H1 (cell line): ENCODE data around the gene ARHGAP23. TPM values are rescaled to one million over a fixed set of nuclear protein-coding genes. Genes with fewer than 3 reads are reported as not detected.

ENCODE experiments used
- CTCF ChIA-PET: fragments of 300-600 bp; sonication (Branson Sonifier 250); formaldehyde crosslinking; loops from one replicate; lab custom pipeline; 2021; ENCODE audit not compliant: partially characterized antibody; lab: Charles Lee
- POLR2A ChIA-PET: fragments of 300-600 bp; sonication (Branson Sonifier 250); formaldehyde crosslinking; loops from one replicate; lab custom pipeline; 2021; ENCODE audit warnings: inconsistent platforms; ENCODE audit not compliant: partially characterized antibody; lab: Charles Lee
- DNase-seq, 2 experiments: peaks; one replicate each; pipeline versions ENCODE4 v3.0.0 to v3.0.0-alpha.2; 2010 to 2022; ENCODE audit warnings: low spot score in 2 of 2, low read depth in 1 of 2, mixed read lengths in 1 of 2
- FAIRE-seq: peaks from 2 replicates; lab custom pipeline; 2011; peaks lifted over from hg19 to GRCh38; lab: Jason Lieb, UNC
- H2AFZ ChIP-seq: 2 replicates; pipeline ENCODE4 v1.8.1; 2012; ENCODE audit warnings: low read length, inconsistent platforms
- H2AK5ac ChIP-seq: 2 replicates; pipeline ENCODE4 v1.6.1; 2013; ENCODE audit warnings: low read depth, low read length
- H2BK120ac ChIP-seq: replicated peaks from 2 replicates; pipeline ENCODE3; 2013; ENCODE audit warnings: low read depth, low read length, inconsistent platforms
- H2BK12ac ChIP-seq: 2 replicates; pipeline ENCODE4 v1.6.1; 2013; ENCODE audit warnings: low read depth, low read length
- H2BK15ac ChIP-seq: 2 replicates; pipeline ENCODE4 v1.6.1; 2013; ENCODE audit warnings: low read length
- H2BK20ac ChIP-seq: 2 replicates; pipeline ENCODE4 v1.6.1; 2013; ENCODE audit warnings: low read length
- H2BK5ac ChIP-seq: 2 replicates; pipeline ENCODE4 v1.6.1; 2013; ENCODE audit warnings: low read depth, low read length
- H3K14ac ChIP-seq: 2 replicates; pipeline ENCODE4 v1.6.1; 2013; ENCODE audit warnings: inconsistent platforms; ENCODE audit not compliant: insufficient read length
- H3K18ac ChIP-seq: 2 replicates; pipeline ENCODE4 v1.6.1; 2013; ENCODE audit warnings: low read length; ENCODE audit errors: extremely low read depth
- H3K23ac ChIP-seq: 2 replicates; pipeline ENCODE4 v1.6.1; 2013; ENCODE audit warnings: inconsistent platforms; ENCODE audit not compliant: insufficient read length
- H3K23me2 ChIP-seq: 2 replicates; pipeline ENCODE4 v1.6.1; 2013; ENCODE audit warnings: low read depth, low read length
- H3K27ac ChIP-seq: 2 replicates; pipeline ENCODE4 v1.6.1; 2011; ENCODE audit warnings: low read depth, low read length, inconsistent platforms
- H3K27me3 ChIP-seq, 4 experiments: replicated peaks in 1 of 4; 1 replicate in 1 of 4; 2 replicates in 3 of 4; pipeline versions ENCODE4 v1.6.1 to v1.8.1; 2011 to 2013; ENCODE audit warnings: low read length in 3 of 4, mild to moderate bottlenecking in 3 of 4, inconsistent platforms in 2 of 4, mixed read lengths in 2 of 4, moderate library complexity in 1 of 4; ENCODE audit not compliant: control insufficient read depth in 3 of 4, insufficient read depth in 3 of 4; ENCODE audit errors: extremely low read depth in 1 of 4
- H3K36me3 ChIP-seq, 4 experiments: 2 replicates each; pipeline versions ENCODE4 v1.6.1 to v1.8.1; 2011 to 2013; ENCODE audit warnings: mild to moderate bottlenecking in 4 of 4, low read length in 3 of 4, moderate library complexity in 2 of 4, control low read depth in 1 of 4, inconsistent platforms in 1 of 4; ENCODE audit not compliant: insufficient read depth in 4 of 4, control insufficient read depth in 2 of 4
- H3K4ac ChIP-seq: replicated peaks from 2 replicates; pipeline ENCODE3; 2013; ENCODE audit warnings: low read length, low read depth, mixed read lengths, inconsistent platforms; ENCODE audit not compliant: insufficient read length
- H3K4me1 ChIP-seq, 4 experiments: replicated peaks in 1 of 4; 1 replicate in 1 of 4; 2 replicates in 3 of 4; pipeline versions ENCODE4 v1.6.1 to v1.8.1; 2011 to 2013; ENCODE audit warnings: low read length in 3 of 4, inconsistent platforms in 2 of 4, mixed read lengths in 1 of 4; ENCODE audit not compliant: insufficient read depth in 4 of 4, control insufficient read depth in 3 of 4
- H3K4me2 ChIP-seq, 2 experiments: 2 replicates each; pipeline versions ENCODE4 v1.6.1 to v1.8.1; 2011 to 2013; ENCODE audit warnings: low read depth in 2 of 2, low read length in 2 of 2, control low read depth in 1 of 2, inconsistent platforms in 1 of 2, mild to moderate bottlenecking in 1 of 2; ENCODE audit not compliant: insufficient read depth in 1 of 2
- H3K4me3 ChIP-seq, 4 experiments: fragments of 200-600, 300-600 bp in 1 of 4; sonication (generic), shearing (Covaris generic), sonication (Bioruptor Twin) in 1 of 4; 2 replicates each; pipeline versions ENCODE4 v1.5.1 to v1.8.1; 2011 to 2016; ENCODE audit warnings: low read length in 4 of 4, low read depth in 3 of 4, control low read depth in 2 of 4, inconsistent platforms in 2 of 4, mild to moderate bottlenecking in 2 of 4, mixed read lengths in 1 of 4, moderate library complexity in 1 of 4; ENCODE audit not compliant: insufficient read depth in 2 of 4; ENCODE audit errors: extremely low read depth in 1 of 4
- H3K56ac ChIP-seq: replicated peaks from 2 replicates; pipeline ENCODE3; 2013; ENCODE audit warnings: low read depth, mild to moderate bottlenecking, mixed read lengths, low read length, inconsistent platforms; ENCODE audit not compliant: insufficient read length
- H3K79me1 ChIP-seq: 2 replicates; pipeline ENCODE4 v1.6.1; 2013; ENCODE audit warnings: low read depth, low read length, control low read depth
- H3K79me2 ChIP-seq, 2 experiments: 2 replicates each; pipeline versions ENCODE4 v1.6.1 to v1.8.1; 2012 to 2013; ENCODE audit warnings: low read length in 2 of 2, mild to moderate bottlenecking in 2 of 2, inconsistent platforms in 1 of 2; ENCODE audit not compliant: insufficient read depth in 2 of 2, control insufficient read depth in 1 of 2
- H3K9ac ChIP-seq, 4 experiments: replicated peaks in 1 of 4; 1 replicate in 1 of 4; 2 replicates in 3 of 4; pipeline versions ENCODE4 v1.6.1 to v1.8.1; 2011 to 2013; ENCODE audit warnings: low read depth in 3 of 4, low read length in 3 of 4, control low read depth in 2 of 4, mild to moderate bottlenecking in 2 of 4, moderate library complexity in 2 of 4, inconsistent platforms in 1 of 4; ENCODE audit errors: extremely low read depth in 1 of 4
- H3K9me3 ChIP-seq, 2 experiments: 2 replicates each; pipeline versions ENCODE4 v1.6.1 to v1.8.1; 2012 to 2013; ENCODE audit warnings: mild to moderate bottlenecking in 2 of 2, moderate library complexity in 2 of 2, control low read depth in 1 of 2, inconsistent platforms in 1 of 2, low read depth in 1 of 2, low read length in 1 of 2, mixed read lengths in 1 of 2; ENCODE audit not compliant: insufficient read depth in 2 of 2
- H4K20me1 ChIP-seq, 2 experiments: replicated peaks in 1 of 2; 2 replicates each; pipeline versions ENCODE3 to v1.8.1; 2011 to 2013; ENCODE audit warnings: inconsistent platforms in 2 of 2, low read length in 2 of 2, mild to moderate bottlenecking in 1 of 2; ENCODE audit not compliant: insufficient read depth in 2 of 2, control insufficient read depth in 1 of 2
- H4K5ac ChIP-seq: 2 replicates; pipeline ENCODE4 v1.6.1; 2013; ENCODE audit warnings: low read length, low read depth, mixed read lengths, inconsistent platforms; ENCODE audit not compliant: insufficient read length
- H4K8ac ChIP-seq: 2 replicates; pipeline ENCODE4 v1.8.0; 2013; ENCODE audit warnings: mild to moderate bottlenecking, moderate library complexity, low read length, inconsistent platforms; ENCODE audit not compliant: insufficient read depth; ENCODE audit errors: extremely low read depth
- H4K91ac ChIP-seq: replicated peaks from 2 replicates; pipeline ENCODE3; 2013; ENCODE audit warnings: low read length, mixed read lengths, inconsistent platforms; ENCODE audit not compliant: insufficient read length
- CTCF ChIP-seq, 3 experiments: IDR thresholded peaks; 1 replicate in 2 of 3; 2 replicates in 1 of 3; pipeline versions ENCODE4 v1.5.1 to v1.6.1; 2011; ENCODE audit warnings: low read length in 3 of 3, mild to moderate bottlenecking in 3 of 3, inconsistent platforms in 2 of 3, low read depth in 1 of 3, moderate library complexity in 1 of 3; ENCODE audit not compliant: insufficient read depth in 1 of 3; ENCODE audit errors: control extremely low read depth in 1 of 3
- RAD21 ChIP-seq, 2 experiments: IDR thresholded peaks in 1 of 2; conservative IDR thresholded peaks in 1 of 2; 2 replicates each; pipeline ENCODE4 v1.6.1; 2011; ENCODE audit warnings: low read depth in 2 of 2, low read length in 2 of 2, improper control_type of control experiment in 1 of 2, inconsistent platforms in 1 of 2, mild to moderate bottlenecking in 1 of 2, moderate library complexity in 1 of 2
- TBP ChIP-seq: IDR thresholded peaks from 2 replicates; pipeline ENCODE4 v1.6.1; 2011; ENCODE audit warnings: low read depth, low read length, improper control_type of control experiment
- WGBS, 2 experiments: shearing (Covaris generic) in 1 of 2; methylation state at CpG; one replicate each; pipeline versions ENCODE4 v1.1.6 to v1.1.7; 2013 to 2015; ENCODE audit warnings: low lambda C conversion rate in 2 of 2, mixed read lengths in 2 of 2, inconsistent platforms in 1 of 2, low coverage in 1 of 2, missing lambda C conversion rate in 1 of 2; ENCODE audit not compliant: insufficient replicate concordance in 2 of 2, insufficient coverage in 1 of 2, insufficient read length in 1 of 2; ENCODE audit errors: extremely low coverage in 1 of 2, missing lambda C conversion rate in 1 of 2; 5-methylcytosine and 5-hydroxymethylcytosine counted together
- polyA plus RNA-seq, 7 experiments: library from polyadenylated mRNA; depleted of rRNA in 3 of 7; stranded (reverse) in 5 of 7; unstranded in 2 of 7; fragments of >200 nt in 5 of 7; fragments of 200-250 nt in 2 of 7; gene quantifications; 1 replicate in 5 of 7; 2 replicates in 1 of 7; 4 replicates in 1 of 7; pipeline versions ENCODE4 v1.2.1 to v1.2.3, GENCODE V29; 2011 to 2013; ENCODE audit warnings: missing spikeins in 2 of 7, mixed read lengths in 2 of 7
- total RNA-seq: library from RNA; stranded (reverse); fragmentation: NEBNext Ultra II Directional; extraction: Animal tissue kit (Norgen Biotek cat#: 25700); gene quantifications from 2 replicates; pipeline ENCODE4 v1.2.1, GENCODE V29; 2021

Gene ARHGAP23
- total and polyA plus RNA-seq, 2 of the 8 experiments (the other 6 are each of a cell fraction or from before 2014, with no cell fraction given) = 16.3 to 107 TPM

- DNase-seq = no peak
- ChIA-PET POLR2A (no interaction called here), CTCF (interaction anchor here (0.5 to 38.1 kb wide), 14 partner anchors 3 to 190 kb away, joined by 3 to 914 read pairs (median 8); partner anchors contain the start of gene SRCIN1)
Measured at GRCh38 chr17:38544839-38545209, 116.6 kb downstream of the ARHGAP23 start.

More at GRCh38 chr17:38544839-38545209, 116.6 kb downstream of the ARHGAP23 start:
- no peak overlapping the region for H3K14ac ChIP-seq
- no peaks in the 10 kb centered on the region for H3K79me2 ChIP-seq
- no peak overlapping the region for H2BK120ac ChIP-seq
- no peak overlapping the region for H2BK15ac ChIP-seq
- H3K23me2 ChIP-seq = no peaks in the 10 kb centered on the region
- H3K27ac ChIP-seq = no peak overlapping the region
- no peak overlapping the region for H3K18ac ChIP-seq
- no peak overlapping the region for H3K9ac ChIP-seq
- no peak overlapping the region for H3K56ac ChIP-seq
- no peaks in the 10 kb centered on the region; a peak in 1 of 7 replicates for H3K27me3 ChIP-seq
- peak; percentile 41 to 60 for TF ChIP-seq RAD21 (IDR thresholded peaks at IDR 0.05 in 1 of 2, conservative IDR thresholded peaks at IDR 0.05 in 1 of 2; ENCODE audit: low read depth in 2 of 2, low read length in 2 of 2)
- TF ChIP-seq CTCF (IDR thresholded peaks at IDR 0.05; ENCODE audit: control extremely low read depth in 1 of 3, insufficient read depth in 1 of 3, low read depth in 1 of 3, low read length in 3 of 3) = peak; percentile 50 to 57 (median 55)
- TF ChIP-seq TBP = no peak
- no peak overlapping the region for H4K91ac ChIP-seq
- H3K4ac ChIP-seq = no peak overlapping the region
- H4K20me1 ChIP-seq = peaks cover 1 to 2% of the 10 kb centered on the region in 2 experiments
- no peaks in the 10 kb centered on the region for H3K36me3 ChIP-seq
- H2BK5ac ChIP-seq = no peak overlapping the region
- H3K23ac ChIP-seq = no peak overlapping the region
- no peak overlapping the region for H3K4me2 ChIP-seq
- FAIRE-seq = no peak
- H2AK5ac ChIP-seq = no peak overlapping the region
- no peak overlapping the region for H2AFZ ChIP-seq
- no peaks in the 10 kb centered on the region for H3K79me1 ChIP-seq
- H3K4me1 ChIP-seq = peaks cover 0 to 7% (median 0%) of the 10 kb centered on the region in 4 experiments; a peak in 2 of 7 replicates
- H2BK12ac ChIP-seq = no peak overlapping the region
- no peak overlapping the region for H3K4me3 ChIP-seq
- WGBS, 2 experiments = 75% methylated on average over 4 of the region's 7 CpGs; no CpG with 5 or more reads in 1 of the 2 experiments
- H4K5ac ChIP-seq = no peak overlapping the region
- no peak overlapping the region for H4K8ac ChIP-seq
- H3K9me3 ChIP-seq = no peaks in the 10 kb centered on the region
- H2BK20ac ChIP-seq = no peak overlapping the region
